Stimulated activated CD4-positive, alpha-beta T cell treated with anti-CD3 and anti-CD28 coated beads, Interleukin-15, amount 100 ng/mL, for 1 hour (primary cell): Measurements from ENCODE around the gene ARHGAP18.
A peak's percentile ranks its signal among the peaks of the same experiment; 100 is the strongest.

Experiments used
- DNase-seq, 2 donors: peaks; one replicate each; pipeline ENCODE4 v3.0.0-alpha.2; 2020; ENCODE audit warnings: low read depth in 1 of 2, low spot score in 1 of 2

Gene ARHGAP18

GRCh38 chr6:129692467-129692866 is 17.5 kb downstream of the ARHGAP18 start:
- no peak for DNase-seq

- DNase-seq = no peak
Measured at GRCh38 chr6:129691709-129692108, 18.3 kb downstream of the ARHGAP18 start.

GRCh38 chr6:129691043-129691640 is 18.8 kb downstream of the ARHGAP18 start:
- no peak for DNase-seq

- no peak for DNase-seq
Measured at GRCh38 chr6:129686941-129687627, 22.9 kb downstream of the ARHGAP18 start.

GRCh38 chr6:129685662-129686031 is 24.3 kb downstream of the ARHGAP18 start:
- DNase-seq = no peak

- DNase-seq = no peak
Measured at GRCh38 chr6:129684903-129685661, 24.9 kb downstream of the ARHGAP18 start.

GRCh38 chr6:129684323-129684884 is 25.6 kb downstream of the ARHGAP18 start:
- DNase-seq = no peak

GRCh38 chr6:129683601-129684322 is 26.2 kb downstream of the ARHGAP18 start:
- peak; percentile 13 to 46 for DNase-seq

- no peak for DNase-seq
Measured at GRCh38 chr6:129681913-129682205, 28.1 kb downstream of the ARHGAP18 start.

GRCh38 chr6:129680633-129681032 is 29.3 kb downstream of the ARHGAP18 start:
- DNase-seq = no peak

GRCh38 chr6:129679758-129680157 is 30.2 kb downstream of the ARHGAP18 start:
- DNase-seq = no peak

- DNase-seq = no peak
Measured at GRCh38 chr6:129679275-129679674, 30.7 kb downstream of the ARHGAP18 start.

- DNase-seq = no peak
Measured at GRCh38 chr6:129678463-129678862, 31.5 kb downstream of the ARHGAP18 start.

- no peak for DNase-seq
Measured at GRCh38 chr6:129677620-129678325, 32.2 kb downstream of the ARHGAP18 start.

- no peak for DNase-seq
Measured at GRCh38 chr6:129675669-129676472, 34.1 kb downstream of the ARHGAP18 start.

- DNase-seq = no peak
Measured at GRCh38 chr6:129673748-129674147, 36.2 kb downstream of the ARHGAP18 start.

GRCh38 chr6:129672881-129673631 is 36.9 kb downstream of the ARHGAP18 start:
- no peak for DNase-seq

GRCh38 chr6:129672341-129672682 is 37.7 kb downstream of the ARHGAP18 start:
- DNase-seq = no peak
